Lower lobe of right lung (tissue), 2 donors: ENCODE data around the gene CNIH3. TPM values are rescaled to one million over a fixed set of nuclear protein-coding genes. Genes with fewer than 3 reads are reported as not detected.

Experiments
- ATAC-seq, 2 donors: fragments of 200-7000 bp; cut with Tn5 transposase; one replicate each; pipeline ENCODE4 v1.9.1; 2020 to 2022; ENCODE audit warnings: mild to moderate bottlenecking in 2 of 2, moderate library complexity in 2 of 2
- DNase-seq: peaks from one replicate; pipeline ENCODE4 v3.0.0-alpha.2; 2020
- H3K27ac ChIP-seq: fragments of 200-600 bp; one replicate; pipeline ENCODE4 v1.8.0; 2022
- H3K27me3 ChIP-seq: fragments of 200-600 bp; one replicate; pipeline ENCODE4 v1.8.0; 2022; ENCODE audit warnings: low read depth
- H3K36me3 ChIP-seq: fragments of 200-600 bp; one replicate; pipeline ENCODE4 v1.8.0; 2022; ENCODE audit warnings: mild to moderate bottlenecking
- H3K4me1 ChIP-seq: fragments of 200-600 bp; one replicate; pipeline ENCODE4 v1.8.0; 2022
- H3K4me3 ChIP-seq: fragments of 200-600 bp; one replicate; pipeline ENCODE4 v1.8.0; 2022; ENCODE audit warnings: mild to moderate bottlenecking
- H3K9me3 ChIP-seq: fragments of 200-600 bp; one replicate; pipeline ENCODE4 v1.8.0; 2022
- intact Hi-C: fragments of 100-400 bp; cut with DNase I; formaldehyde crosslinking; loops from one replicate; pipeline ENCODE4 v1.11.0; 2022
- total RNA-seq: library from RNA; stranded (reverse); fragmentation: NEBNext Ultra II Directional; extraction: Animal tissue kit (Norgen Biotek cat#: 25700); gene quantifications from one replicate; pipeline ENCODE4 v1.2.1, GENCODE V29; 2021
- TF ChIP-seq, protein P1 (sequence below): fragments of 200-600 bp; IDR thresholded peaks from one replicate; pipeline ENCODE4 v1.8.0; 2022; ENCODE audit warnings: antibody characterized with exemption, mild to moderate bottlenecking
- donor health status: DM: no; HTN: yes; CAD: no; lungs with severe emphysema.

CNIH3 gene
- total RNA-seq, 1 donor from 2014 or later = 2.1 TPM

DNA sequence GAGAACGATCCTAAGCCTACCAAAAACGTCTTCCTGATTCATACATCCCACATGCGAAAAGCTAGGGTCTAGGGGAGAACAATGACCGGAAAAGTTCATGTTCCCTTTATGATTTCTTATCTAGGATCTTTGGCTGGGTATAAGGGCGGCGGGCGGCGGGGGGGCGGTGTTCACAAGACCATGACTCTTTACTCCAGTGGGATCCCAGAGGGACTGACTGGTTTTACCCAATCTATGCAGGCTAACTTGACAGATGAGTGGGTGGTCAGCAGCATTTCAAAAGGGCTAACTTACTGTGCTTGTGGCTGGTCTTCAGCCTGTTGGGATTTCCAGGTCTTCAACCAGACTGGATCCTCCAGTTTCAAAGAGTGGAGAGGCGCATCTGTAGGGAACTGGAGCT is 40.3 kb downstream of the CNIH3 start:
- Histone ChIP-seq H3K9me3 (no peaks in the 10 kb centered on the region), H3K4me1 (no peaks in the 10 kb centered on the region), H3K36me3 (no peaks in the 10 kb centered on the region), H3K27ac (no peak overlapping the region), H3K27me3 (no peaks in the 10 kb centered on the region), H3K4me3 (no peak overlapping the region)
- TF ChIP-seq, protein P1, sequence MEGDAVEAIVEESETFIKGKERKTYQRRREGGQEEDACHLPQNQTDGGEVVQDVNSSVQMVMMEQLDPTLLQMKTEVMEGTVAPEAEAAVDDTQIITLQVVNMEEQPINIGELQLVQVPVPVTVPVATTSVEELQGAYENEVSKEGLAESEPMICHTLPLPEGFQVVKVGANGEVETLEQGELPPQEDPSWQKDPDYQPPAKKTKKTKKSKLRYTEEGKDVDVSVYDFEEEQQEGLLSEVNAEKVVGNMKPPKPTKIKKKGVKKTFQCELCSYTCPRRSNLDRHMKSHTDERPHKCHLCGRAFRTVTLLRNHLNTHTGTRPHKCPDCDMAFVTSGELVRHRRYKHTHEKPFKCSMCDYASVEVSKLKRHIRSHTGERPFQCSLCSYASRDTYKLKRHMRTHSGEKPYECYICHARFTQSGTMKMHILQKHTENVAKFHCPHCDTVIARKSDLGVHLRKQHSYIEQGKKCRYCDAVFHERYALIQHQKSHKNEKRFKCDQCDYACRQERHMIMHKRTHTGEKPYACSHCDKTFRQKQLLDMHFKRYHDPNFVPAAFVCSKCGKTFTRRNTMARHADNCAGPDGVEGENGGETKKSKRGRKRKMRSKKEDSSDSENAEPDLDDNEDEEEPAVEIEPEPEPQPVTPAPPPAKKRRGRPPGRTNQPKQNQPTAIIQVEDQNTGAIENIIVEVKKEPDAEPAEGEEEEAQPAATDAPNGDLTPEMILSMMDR = no peak
- intact Hi-C loops = no loop called here
- DNase-seq = no peak
- ATAC-seq = no peak

DNA sequence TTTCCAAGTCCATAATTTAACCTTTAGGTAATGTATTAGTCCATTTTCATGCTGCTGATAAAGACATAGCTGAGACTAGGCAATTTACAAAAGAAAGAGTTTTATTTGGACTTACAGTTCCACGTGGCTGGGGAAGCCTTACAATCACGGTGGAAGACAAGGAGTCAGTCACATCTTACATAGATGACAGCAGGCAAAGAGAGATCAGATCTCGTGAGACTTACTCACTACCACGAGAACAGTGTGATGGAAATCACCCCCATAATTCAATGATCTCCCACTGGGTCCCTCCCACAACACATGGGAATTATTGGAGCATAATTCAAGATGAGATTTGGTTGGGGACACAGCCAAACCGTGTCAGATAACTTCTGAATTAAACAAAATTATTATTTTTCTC is 44.0 kb downstream of the CNIH3 start:
- H3K36me3 ChIP-seq = no peaks in the 10 kb centered on the region
- TF ChIP-seq, protein P1 = no peak
- intact Hi-C loops = no loop called here
- H3K4me3 ChIP-seq = no peak overlapping the region
- H3K27me3 ChIP-seq = no peaks in the 10 kb centered on the region
- H3K4me1 ChIP-seq = no peaks in the 10 kb centered on the region
- no peak overlapping the region for H3K27ac ChIP-seq
- no peak for DNase-seq
- ATAC-seq = no peak
- H3K9me3 ChIP-seq = no peaks in the 10 kb centered on the region

DNA sequence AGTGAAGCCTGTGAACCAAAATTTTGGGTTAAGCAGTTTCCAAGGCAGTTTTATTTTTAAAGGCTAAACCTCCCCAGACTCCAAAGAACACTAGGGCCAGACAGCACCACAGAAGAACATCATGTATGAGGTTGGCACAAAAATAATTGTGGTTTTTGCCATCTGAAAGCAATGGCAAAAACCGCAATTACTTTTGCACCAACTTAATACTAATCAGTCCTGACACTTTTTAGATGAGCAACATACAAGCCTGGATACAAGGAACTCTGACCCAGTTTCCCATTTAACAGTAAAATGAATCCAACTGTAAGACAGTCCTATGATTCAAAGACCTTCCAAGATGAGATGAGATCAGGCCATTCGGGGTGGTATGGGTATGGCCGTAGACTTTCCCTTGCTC is 46.8 kb downstream of the CNIH3 start:
- Histone ChIP-seq H3K9me3 (no peaks in the 10 kb centered on the region), H3K27ac (no peak overlapping the region), H3K4me3 (no peak overlapping the region), H3K27me3 (no peaks in the 10 kb centered on the region), H3K4me1 (no peaks in the 10 kb centered on the region), H3K36me3 (no peaks in the 10 kb centered on the region)
- DNase-seq (no peak), ATAC-seq (no peak)
- intact Hi-C loops = no loop called here
- TF ChIP-seq, protein P1 = no peak

DNA sequence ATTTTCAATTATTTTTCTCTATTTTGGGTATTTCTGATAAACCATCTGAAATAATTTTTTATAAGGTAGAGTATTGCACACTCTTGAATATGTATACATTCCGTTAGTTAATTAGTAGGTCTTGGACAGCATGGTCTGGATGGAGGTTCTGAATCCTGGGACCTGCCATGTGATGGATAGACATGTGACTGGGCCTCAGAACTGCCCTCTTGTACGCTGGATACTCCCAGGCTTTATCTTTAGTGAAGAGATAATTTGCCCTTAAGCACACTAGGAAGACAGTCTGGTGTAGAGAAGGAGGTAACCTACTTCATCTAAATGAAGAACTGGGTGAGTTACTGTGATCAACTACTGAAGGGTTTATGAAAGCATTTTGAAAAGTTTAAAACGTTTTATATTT is 48.9 kb downstream of the CNIH3 start:
- H3K36me3 ChIP-seq = no peaks in the 10 kb centered on the region
- no peak for DNase-seq
- no peak overlapping the region for H3K27ac ChIP-seq
- H3K27me3 ChIP-seq = no peaks in the 10 kb centered on the region
- no peaks in the 10 kb centered on the region for H3K9me3 ChIP-seq
- intact Hi-C loops = no loop called here
- no peak for ATAC-seq
- no peaks in the 10 kb centered on the region for H3K4me1 ChIP-seq
- TF ChIP-seq, protein P1 = no peak
- H3K4me3 ChIP-seq = no peak overlapping the region

DNA sequence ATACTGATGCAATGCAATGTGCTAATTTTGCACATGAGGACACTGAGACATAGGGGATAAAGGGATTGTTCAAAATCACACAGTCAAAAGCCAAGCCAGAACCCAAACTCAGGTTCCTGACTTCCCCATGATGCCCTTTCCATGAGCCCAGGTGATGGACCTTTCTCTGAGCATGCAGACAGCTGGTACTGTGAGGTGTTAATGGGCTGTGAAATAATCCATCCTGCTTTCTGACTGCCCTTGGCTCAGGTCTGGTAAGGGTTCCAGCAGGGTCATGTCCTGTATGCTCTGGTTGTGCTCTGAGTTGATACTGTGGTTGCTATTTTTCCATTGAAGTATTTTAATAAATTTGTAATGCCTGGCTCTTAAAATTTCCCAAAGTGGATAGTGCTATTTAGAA is 50.0 kb downstream of the CNIH3 start:
- DNase-seq (no peak), ATAC-seq (no peak)
- H3K27me3 ChIP-seq = no peaks in the 10 kb centered on the region
- intact Hi-C loops = no loop called here
- H3K4me1 ChIP-seq = no peaks in the 10 kb centered on the region
- H3K36me3 ChIP-seq = no peaks in the 10 kb centered on the region
- TF ChIP-seq, protein P1 = no peak
- no peak overlapping the region for H3K4me3 ChIP-seq
- no peaks in the 10 kb centered on the region for H3K9me3 ChIP-seq
- H3K27ac ChIP-seq = no peak overlapping the region

- Histone ChIP-seq H3K27me3 (no peaks in the 10 kb centered on the region), H3K36me3 (no peaks in the 10 kb centered on the region), H3K9me3 (no peaks in the 10 kb centered on the region), H3K4me3 (no peak overlapping the region), H3K4me1 (no peaks in the 10 kb centered on the region), H3K27ac (no peak overlapping the region)
- ATAC-seq (no peak), DNase-seq (no peak)
- intact Hi-C loops = no loop called here
- TF ChIP-seq, protein P1 = no peak
Observed at GRCh38 chr1:224666913-224667312, 50.8 kb downstream of the CNIH3 start.
